ENCODE results near the gene PEX13. TPM values are rescaled to one million over a fixed set of nuclear protein-coding genes. Genes with fewer than 3 reads are reported as not detected.

Gene PEX13
- total and polyA plus RNA-seq, 7 donors = 12.0 to 61.6 (median 19.1) TPM

DNA sequence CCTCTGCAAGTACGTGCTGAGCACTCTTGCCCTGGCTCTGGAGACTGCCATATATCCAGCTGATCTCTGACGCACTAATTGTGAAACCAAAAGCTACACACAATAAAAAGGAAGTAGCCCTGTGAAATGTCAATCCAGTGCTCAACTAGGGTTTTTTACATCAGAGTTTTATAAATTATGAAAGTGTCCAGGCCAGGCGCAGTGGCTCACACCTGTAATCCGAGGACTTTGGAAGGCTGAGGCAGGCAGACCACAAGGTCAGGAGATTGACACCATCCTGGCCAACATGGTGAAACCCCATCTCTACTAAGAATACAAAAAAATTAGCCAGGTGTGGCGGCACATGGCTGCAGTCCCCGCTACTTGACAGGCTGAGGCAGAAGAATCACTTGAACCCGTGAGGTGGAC, 24.5 kb upstream of the PEX13 start:
- intact Hi-C loops (cut with DNase I) = loop anchor here (10.0 kb wide), 1 partner anchor 198 kb away; no protein-coding TSS in a partner anchor
- peaks cover 0 to 6% (median 1%) of the 10 kb centered on the region in 4 donors for H3K9me3 ChIP-seq
- H3K36me3 ChIP-seq = peaks cover 0 to 4% (median 0%) of the 10 kb centered on the region in 4 donors
- peak overlapping the region in 1 of 4 donors; percentile 18 for H3K27ac ChIP-seq
- no peak for DNase-seq
- TF ChIP-seq EP300 (IDR thresholded peaks at IDR 0.05) = no peak
- peak in 1 of 4 donors; percentile 28 for TF ChIP-seq POLR2AphosphoS5 (IDR thresholded peaks at IDR 0.05)
- H3K4me1 ChIP-seq = no peaks in the 10 kb centered on the region
- H3K27me3 ChIP-seq = no peaks in the 10 kb centered on the region
- 59 to 85% methylated on average over 7 of the region's 7 CpGs for WGBS, 2 donors
- no peak overlapping the region for H3K4me3 ChIP-seq

GRCh38 chr2:60994131-60994530, 23.4 kb upstream of the PEX13 start:
- H3K27me3 ChIP-seq = no peaks in the 10 kb centered on the region
- no peak overlapping the region for H3K27ac ChIP-seq
- H3K9me3 ChIP-seq = peaks cover 0 to 6% (median 1%) of the 10 kb centered on the region in 4 donors
- DNase-seq = no peak
- H3K4me1 ChIP-seq = no peaks in the 10 kb centered on the region
- H3K36me3 ChIP-seq = peaks cover 0 to 4% (median 0%) of the 10 kb centered on the region in 4 donors
- TF ChIP-seq POLR2AphosphoS5 (IDR thresholded peaks at IDR 0.05) (no peak), POLR2A (IDR thresholded peaks at IDR 0.05) (no peak), EP300 (IDR thresholded peaks at IDR 0.05) (no peak)
- TF ChIP-seq, protein P1, sequence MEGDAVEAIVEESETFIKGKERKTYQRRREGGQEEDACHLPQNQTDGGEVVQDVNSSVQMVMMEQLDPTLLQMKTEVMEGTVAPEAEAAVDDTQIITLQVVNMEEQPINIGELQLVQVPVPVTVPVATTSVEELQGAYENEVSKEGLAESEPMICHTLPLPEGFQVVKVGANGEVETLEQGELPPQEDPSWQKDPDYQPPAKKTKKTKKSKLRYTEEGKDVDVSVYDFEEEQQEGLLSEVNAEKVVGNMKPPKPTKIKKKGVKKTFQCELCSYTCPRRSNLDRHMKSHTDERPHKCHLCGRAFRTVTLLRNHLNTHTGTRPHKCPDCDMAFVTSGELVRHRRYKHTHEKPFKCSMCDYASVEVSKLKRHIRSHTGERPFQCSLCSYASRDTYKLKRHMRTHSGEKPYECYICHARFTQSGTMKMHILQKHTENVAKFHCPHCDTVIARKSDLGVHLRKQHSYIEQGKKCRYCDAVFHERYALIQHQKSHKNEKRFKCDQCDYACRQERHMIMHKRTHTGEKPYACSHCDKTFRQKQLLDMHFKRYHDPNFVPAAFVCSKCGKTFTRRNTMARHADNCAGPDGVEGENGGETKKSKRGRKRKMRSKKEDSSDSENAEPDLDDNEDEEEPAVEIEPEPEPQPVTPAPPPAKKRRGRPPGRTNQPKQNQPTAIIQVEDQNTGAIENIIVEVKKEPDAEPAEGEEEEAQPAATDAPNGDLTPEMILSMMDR (IDR thresholded peaks at IDR 0.05) = no peak
- intact Hi-C loops (cut with DNase I) = loop anchor here (10.0 kb wide), 1 partner anchor 199 kb away; no protein-coding TSS in a partner anchor
- no peak overlapping the region for H3K4me3 ChIP-seq

DNA sequence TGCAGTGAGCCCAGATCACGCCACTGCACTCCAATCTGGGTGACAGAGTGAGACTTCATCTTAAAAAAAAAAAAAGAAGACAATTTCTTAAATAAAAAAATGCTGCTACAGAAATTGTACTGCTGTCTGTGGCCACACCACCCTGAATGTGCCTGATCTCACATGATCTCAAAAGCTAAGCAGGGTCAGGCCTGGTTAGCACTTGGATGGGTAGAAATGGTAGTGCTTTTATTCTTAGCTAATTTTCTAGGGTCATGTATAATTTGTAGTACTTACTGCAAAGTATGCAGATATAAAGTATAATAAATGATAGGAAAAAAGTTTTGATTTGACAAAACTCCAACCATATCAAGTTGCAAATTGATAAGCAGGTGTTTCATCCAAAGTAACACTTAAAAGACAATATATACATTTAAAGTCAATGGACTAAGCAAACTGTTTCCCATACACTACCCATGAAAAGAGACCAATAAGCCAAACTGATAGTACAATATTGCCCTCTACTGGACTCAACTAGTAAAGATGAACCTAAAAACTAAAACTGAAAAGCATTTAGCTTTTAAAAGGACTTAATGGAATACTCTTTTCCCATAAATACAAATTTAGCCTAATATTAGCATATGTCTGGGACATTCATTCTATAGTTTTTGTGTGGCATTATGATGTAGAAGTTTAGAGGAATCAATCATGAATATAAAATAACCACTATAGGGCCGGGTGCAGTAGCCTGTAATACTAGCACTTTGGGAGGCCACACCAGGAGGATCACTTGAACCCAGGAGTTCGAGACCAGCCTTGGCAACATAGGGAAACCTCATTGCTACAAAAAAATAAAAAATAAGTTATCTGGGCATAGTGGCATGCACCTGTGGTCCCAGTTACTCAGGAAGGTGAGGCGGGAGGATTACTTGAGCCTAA, 18.6 kb upstream of the PEX13 start:
- TF ChIP-seq, protein P1 (IDR thresholded peaks at IDR 0.05) = peak; percentile 20 to 65 (median 30)
- TF ChIP-seq POLR2A (IDR thresholded peaks at IDR 0.05) (no peak), POLR2AphosphoS5 (IDR thresholded peaks at IDR 0.05) (no peak)
- no peak for DNase-seq
- H3K9me3 ChIP-seq = no peaks in the 10 kb centered on the region
- no peaks in the 10 kb centered on the region for H3K36me3 ChIP-seq
- WGBS, 2 donors = 73 to 88% methylated on average over 4 of the region's 4 CpGs
- H3K4me3 ChIP-seq = no peak overlapping the region
- H3K27ac ChIP-seq = no peak overlapping the region
- no peaks in the 10 kb centered on the region for H3K27me3 ChIP-seq
- intact Hi-C loops (cut with DNase I) = loop anchor here (1.0 to 10.0 kb wide), 2 partner anchors 204 to 292 kb away; no protein-coding TSS in a partner anchor
- H3K4me1 ChIP-seq = no peaks in the 10 kb centered on the region

DNA sequence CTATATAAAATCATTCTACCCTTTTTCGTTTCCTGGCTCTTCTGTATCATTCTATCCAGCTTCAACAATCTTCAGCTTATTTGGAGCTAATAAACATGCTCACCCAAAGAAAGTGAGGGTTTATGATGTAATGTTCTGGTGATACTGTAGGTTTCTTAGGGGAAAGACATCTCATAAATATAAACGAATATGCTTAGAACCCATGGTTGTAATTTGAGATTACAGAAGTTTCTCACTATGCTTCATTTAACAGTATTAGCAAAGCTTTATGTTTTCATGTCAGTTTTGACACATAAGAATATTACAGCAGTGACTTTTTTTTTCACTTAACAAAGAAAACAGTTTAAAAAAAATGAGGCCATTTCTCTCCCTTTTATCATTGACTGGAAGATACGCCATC, 11.8 kb upstream of the PEX13 start:
- WGBS, 2 donors = 88 to 94% methylated on average over 3 of the region's 3 CpGs
- H3K4me1 ChIP-seq = no peaks in the 10 kb centered on the region
- DNase-seq = no peak
- no peaks in the 10 kb centered on the region for H3K27me3 ChIP-seq
- peaks cover 0 to 9% (median 0%) of the 10 kb centered on the region in 4 donors for H3K36me3 ChIP-seq
- no peaks in the 10 kb centered on the region for H3K9me3 ChIP-seq
- H3K4me3 ChIP-seq = no peak overlapping the region
- no peak overlapping the region for H3K27ac ChIP-seq
- TF ChIP-seq, protein P1 (IDR thresholded peaks at IDR 0.05) = no peak
- TF ChIP-seq POLR2A (IDR thresholded peaks at IDR 0.05) = no peak
- TF ChIP-seq POLR2AphosphoS5 (IDR thresholded peaks at IDR 0.05) = no peak
- no peak for TF ChIP-seq EP300 (IDR thresholded peaks at IDR 0.05)
- intact Hi-C loops (cut with DNase I) = no loop called here

DNA sequence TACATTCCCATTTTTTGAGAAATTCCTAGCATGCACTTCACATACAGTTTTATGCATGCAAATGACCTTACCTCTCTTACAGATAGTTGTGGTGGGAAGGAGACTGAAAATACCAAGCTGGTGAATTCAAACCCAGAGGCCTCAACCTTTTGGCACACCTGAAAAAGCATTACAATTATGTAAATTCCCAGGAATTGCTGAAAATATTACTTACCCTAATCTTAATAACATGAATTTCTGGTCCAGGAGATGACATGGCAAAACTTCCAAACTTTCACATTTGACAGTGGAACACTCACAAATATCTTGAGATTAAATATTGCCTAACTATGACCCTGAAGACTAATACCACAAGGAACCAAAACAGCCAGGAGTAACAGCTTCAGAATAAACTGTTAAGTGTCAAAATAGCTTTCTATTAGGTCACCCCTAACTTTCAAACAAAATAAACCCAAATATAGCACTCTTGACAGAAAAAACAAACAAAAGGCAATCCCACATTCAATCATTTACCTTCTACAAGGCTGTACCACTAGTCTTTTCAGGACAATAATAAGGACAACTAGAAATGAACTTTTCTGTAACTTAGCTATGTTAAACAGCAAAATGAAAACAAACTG, 10.9 kb upstream of the PEX13 start:
- Histone ChIP-seq H3K9me3 (no peaks in the 10 kb centered on the region), H3K27ac (no peak overlapping the region), H3K36me3 (peaks cover 0 to 9% (median 0%) of the 10 kb centered on the region in 4 donors), H3K4me1 (peaks cover 0 to under 1% (median 0%) of the 10 kb centered on the region in 4 donors), H3K4me3 (no peak overlapping the region), H3K27me3 (no peaks in the 10 kb centered on the region)
- intact Hi-C loops (cut with DNase I) = no loop called here
- TF ChIP-seq EP300 (IDR thresholded peaks at IDR 0.05) (no peak), POLR2A (IDR thresholded peaks at IDR 0.05) (no peak), POLR2AphosphoS5 (IDR thresholded peaks at IDR 0.05) (no peak)
- TF ChIP-seq, protein P1 (IDR thresholded peaks at IDR 0.05) = no peak
- DNase-seq = no peak

Measured in sigmoid colon (tissue), 7 donors.